Skin of body (tissue), 2 donors: ENCODE results near the gene MDP1. TPM values are rescaled to one million over a fixed set of nuclear protein-coding genes. Genes with fewer than 3 reads are reported as not detected.
A peak's percentile ranks its signal among the peaks of the same experiment; 100 is the strongest.
"Not testable (repeated sequence)": the region's sequence is repeated elsewhere in the genome, so short reads cannot be mapped to it uniquely, and the experiment has no call there.

Source experiments
- DNase-seq: peaks from one replicate; lab custom pipeline; 2025; lab: John Stamatoyannopoulos, UW
- total RNA-seq: library from RNA; depleted of rRNA; stranded (reverse); fragments of >200 nt; gene quantifications from one replicate; pipeline ENCODE4 v1.2.3, GENCODE V29; 2014

MDP1 gene
- total RNA-seq, 1 donor from 2014 or later = 9.5 TPM

- peak; percentile 97 for DNase-seq
Measured at GRCh38 chr14:24232121-24232644, 16.3 kb upstream of the MDP1 start, which contains the start of gene NEDD8. TSS of gene NEDD8 (minus strand) at chr14:24232367. CDS start at chr14:24232267, 100 bp downstream.

- DNase-seq = no peak
Measured at GRCh38 chr14:24231263-24232120, 15.6 kb upstream of the MDP1 start.

- DNase-seq = no peak
Measured at GRCh38 chr14:24228902-24229301, 13.0 kb upstream of the MDP1 start.

GRCh38 chr14:24226473-24226872, 10.6 kb upstream of the MDP1 start:
- no peak for DNase-seq

- no peak for DNase-seq
Measured at GRCh38 chr14:24224618-24225071, 8.8 kb upstream of the MDP1 start.

- DNase-seq = not testable (repeated sequence)
Measured at GRCh38 chr14:24222987-24223386, 7.1 kb upstream of the MDP1 start.

GRCh38 chr14:24219521-24219920, 3.7 kb upstream of the MDP1 start:
- no peak for DNase-seq

- DNase-seq = no peak
Measured at GRCh38 chr14:24219080-24219479, 3.2 kb upstream of the MDP1 start.

GRCh38 chr14:24216876-24217275, 1.0 kb upstream of the MDP1 start:
- DNase-seq = not testable (repeated sequence)

GRCh38 chr14:24216345-24216699, 456 bp upstream of the MDP1 start:
- DNase-seq = no peak

- DNase-seq = no peak
Measured at GRCh38 chr14:24213866-24214662, 1.8 kb downstream of the MDP1 start.

- peak; percentile 97 for DNase-seq
Measured at GRCh38 chr14:24212924-24213865, 2.7 kb downstream of the MDP1 start, which contains the start of gene CHMP4A. TSS of gene CHMP4A (minus strand) at chr14:24213488. CDS start at chr14:24213439, 49 bp downstream.

GRCh38 chr14:24211311-24211710, 4.6 kb downstream of the MDP1 start:
- no peak for DNase-seq

- no peak for DNase-seq
Measured at GRCh38 chr14:24207625-24208024, 8.2 kb downstream of the MDP1 start.

- no peak for DNase-seq
Measured at GRCh38 chr14:24207104-24207551, 8.7 kb downstream of the MDP1 start.

GRCh38 chr14:24206260-24207103, 9.4 kb downstream of the MDP1 start:
- DNase-seq = no peak

GRCh38 chr14:24204163-24205146, 11.4 kb downstream of the MDP1 start:
- no peak for DNase-seq

- DNase-seq = not testable (repeated sequence)
Measured at GRCh38 chr14:24203249-24203886, 12.5 kb downstream of the MDP1 start.
